ENCODE data around the gene ADARB2. TPM values are rescaled to one million over a fixed set of nuclear protein-coding genes. Genes with fewer than 3 reads are reported as not detected.

ADARB2 gene
- total RNA-seq, 1 donor from 2014 or later = not detected

DNA sequence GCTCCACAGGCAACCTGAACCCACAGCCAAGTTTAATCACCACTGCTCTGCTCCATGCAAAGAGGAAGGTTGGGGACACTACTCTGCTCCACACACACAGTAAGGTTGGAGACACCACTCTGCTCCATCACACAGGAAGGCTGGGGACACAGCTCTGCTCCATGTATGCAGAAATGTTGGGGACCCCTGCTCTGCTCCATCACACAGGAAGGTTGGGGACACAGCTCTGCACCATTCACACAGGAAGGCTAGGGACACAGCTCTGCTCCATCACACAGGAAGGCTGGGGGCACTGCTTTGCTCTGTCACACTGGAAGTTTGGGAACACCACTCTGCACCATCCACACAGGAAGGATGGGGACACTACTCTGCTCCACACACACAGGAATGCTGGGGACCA, 14.8 kb upstream of the ADARB2 start:
- H3K27ac ChIP-seq = no peak overlapping the region
- TF ChIP-seq, protein P1, sequence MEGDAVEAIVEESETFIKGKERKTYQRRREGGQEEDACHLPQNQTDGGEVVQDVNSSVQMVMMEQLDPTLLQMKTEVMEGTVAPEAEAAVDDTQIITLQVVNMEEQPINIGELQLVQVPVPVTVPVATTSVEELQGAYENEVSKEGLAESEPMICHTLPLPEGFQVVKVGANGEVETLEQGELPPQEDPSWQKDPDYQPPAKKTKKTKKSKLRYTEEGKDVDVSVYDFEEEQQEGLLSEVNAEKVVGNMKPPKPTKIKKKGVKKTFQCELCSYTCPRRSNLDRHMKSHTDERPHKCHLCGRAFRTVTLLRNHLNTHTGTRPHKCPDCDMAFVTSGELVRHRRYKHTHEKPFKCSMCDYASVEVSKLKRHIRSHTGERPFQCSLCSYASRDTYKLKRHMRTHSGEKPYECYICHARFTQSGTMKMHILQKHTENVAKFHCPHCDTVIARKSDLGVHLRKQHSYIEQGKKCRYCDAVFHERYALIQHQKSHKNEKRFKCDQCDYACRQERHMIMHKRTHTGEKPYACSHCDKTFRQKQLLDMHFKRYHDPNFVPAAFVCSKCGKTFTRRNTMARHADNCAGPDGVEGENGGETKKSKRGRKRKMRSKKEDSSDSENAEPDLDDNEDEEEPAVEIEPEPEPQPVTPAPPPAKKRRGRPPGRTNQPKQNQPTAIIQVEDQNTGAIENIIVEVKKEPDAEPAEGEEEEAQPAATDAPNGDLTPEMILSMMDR (IDR thresholded peaks at IDR 0.05) = no peak
- intact Hi-C loops (cut with DNase I) = no loop called here

DNA sequence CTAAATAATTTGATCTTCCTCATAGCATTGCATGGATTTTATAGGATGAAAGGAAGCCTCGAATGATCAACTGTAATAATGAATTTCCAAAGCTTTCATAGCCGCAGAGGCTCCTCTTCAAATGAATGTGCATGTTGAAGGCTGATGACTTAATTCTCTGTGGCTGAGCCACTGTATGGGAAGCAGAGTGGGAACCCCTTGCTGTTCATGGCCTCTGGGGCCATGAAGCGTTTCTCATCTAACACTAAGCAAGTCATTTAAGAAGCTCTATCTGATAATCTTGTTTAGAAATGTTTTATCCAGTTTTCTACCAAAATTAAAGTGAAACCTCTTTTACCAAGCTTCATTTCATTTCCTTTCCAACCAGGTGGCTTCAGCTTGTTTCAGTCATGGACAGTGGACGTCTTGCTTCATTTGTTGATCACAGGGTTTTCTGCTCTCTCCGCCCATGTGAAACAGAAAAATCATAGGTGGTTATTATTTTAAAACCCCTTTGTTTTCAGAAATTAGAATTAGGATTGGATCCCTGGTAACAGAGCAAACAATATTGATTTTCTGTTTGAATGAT, 10.3 kb upstream of the ADARB2 start:
- Histone ChIP-seq H3K4me3 (no peak overlapping the region), H3K4me1 (no peaks in the 10 kb centered on the region), H3K9me3 (peaks cover 0 to 16% of the 10 kb centered on the region in 2 donors), H3K27ac (no peak overlapping the region), H3K36me3 (no peaks in the 10 kb centered on the region), H3K27me3 (no peaks in the 10 kb centered on the region)
- DNase-seq (ENCODE audit: low spot score in 2 of 2) = no peak
- intact Hi-C loops (cut with DNase I) = no loop called here
- TF ChIP-seq, protein P1 (IDR thresholded peaks at IDR 0.05) = no peak

More for the DNA sequence above, 14.8 kb upstream of the ADARB2 start:
- no peaks in the 10 kb centered on the region for H3K27me3 ChIP-seq
- H3K4me3 ChIP-seq = no peak overlapping the region
- H3K4me1 ChIP-seq = no peaks in the 10 kb centered on the region
- H3K36me3 ChIP-seq = no peaks in the 10 kb centered on the region
- H3K9me3 ChIP-seq = peaks cover 0 to 16% of the 10 kb centered on the region in 2 donors
- DNase-seq (ENCODE audit: low spot score in 2 of 2) = no peak

DNA sequence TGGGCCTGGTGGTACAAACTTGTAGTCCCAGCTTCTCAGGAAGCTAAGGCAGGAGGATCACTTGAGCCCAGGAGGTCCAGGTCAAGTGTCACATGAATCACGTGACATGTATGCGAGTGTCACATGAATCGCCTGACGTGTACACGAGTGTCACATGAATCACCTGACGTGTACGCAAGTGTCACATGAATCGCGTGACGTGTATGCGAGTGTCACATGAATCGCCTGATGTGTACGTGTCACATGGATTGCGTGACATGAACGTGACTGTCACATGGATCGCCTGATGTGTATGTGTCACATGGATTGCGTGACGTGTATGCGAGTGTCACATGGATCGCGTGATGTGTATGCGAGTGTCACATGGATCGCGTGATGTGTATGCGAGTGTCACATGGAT, 9.5 kb upstream of the ADARB2 start:
- Histone ChIP-seq H3K9me3 (peaks cover 0 to 16% of the 10 kb centered on the region in 2 donors), H3K4me3 (no peak overlapping the region), H3K27ac (no peak overlapping the region), H3K27me3 (no peaks in the 10 kb centered on the region), H3K4me1 (no peaks in the 10 kb centered on the region), H3K36me3 (no peaks in the 10 kb centered on the region)
- TF ChIP-seq, protein P1 (IDR thresholded peaks at IDR 0.05) = no peak
- no peak for DNase-seq (ENCODE audit: low spot score in 2 of 2)
- intact Hi-C loops (cut with DNase I) = no loop called here

DNA sequence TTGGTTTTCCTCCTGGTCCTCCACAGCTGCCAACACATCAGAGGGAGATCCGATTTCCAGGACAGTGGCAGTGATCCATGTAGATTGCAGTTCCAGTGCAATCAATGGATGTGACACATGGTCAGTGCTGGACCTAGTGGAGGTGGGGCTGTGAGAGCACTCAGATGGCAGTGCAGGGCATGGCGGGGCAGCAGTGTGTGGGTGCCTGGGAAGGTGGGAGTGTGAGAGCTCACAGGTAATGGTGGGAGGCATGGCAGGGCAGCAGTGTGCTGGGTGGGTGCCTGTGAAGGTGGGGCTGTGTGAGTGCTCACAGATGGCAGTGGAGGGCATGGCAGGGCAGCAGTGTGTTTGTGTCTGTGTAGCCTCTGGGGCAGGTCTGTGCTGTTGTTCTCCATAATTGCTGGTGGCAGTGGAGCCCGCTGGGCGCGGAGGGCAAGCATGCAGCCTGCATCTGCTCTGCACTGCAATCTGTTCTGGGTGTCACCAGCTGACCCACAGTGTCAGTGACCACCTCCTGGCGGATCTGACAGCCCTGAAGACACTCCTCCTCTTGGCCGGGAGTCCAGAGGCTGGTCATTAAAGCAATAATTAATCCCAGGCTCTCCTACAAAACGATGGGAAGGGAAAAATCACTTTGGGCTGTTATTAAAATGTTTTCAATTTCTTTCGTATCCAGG, 8.6 kb upstream of the ADARB2 start:
- no peak for DNase-seq (ENCODE audit: low spot score in 2 of 2)
- Histone ChIP-seq H3K4me3 (no peak overlapping the region), H3K9me3 (peaks cover 0 to 13% of the 10 kb centered on the region in 2 donors), H3K4me1 (no peaks in the 10 kb centered on the region), H3K27ac (no peak overlapping the region), H3K36me3 (no peaks in the 10 kb centered on the region), H3K27me3 (no peaks in the 10 kb centered on the region)
- intact Hi-C loops (cut with DNase I) = no loop called here
- TF ChIP-seq, protein P1 (IDR thresholded peaks at IDR 0.05) = no peak

DNA sequence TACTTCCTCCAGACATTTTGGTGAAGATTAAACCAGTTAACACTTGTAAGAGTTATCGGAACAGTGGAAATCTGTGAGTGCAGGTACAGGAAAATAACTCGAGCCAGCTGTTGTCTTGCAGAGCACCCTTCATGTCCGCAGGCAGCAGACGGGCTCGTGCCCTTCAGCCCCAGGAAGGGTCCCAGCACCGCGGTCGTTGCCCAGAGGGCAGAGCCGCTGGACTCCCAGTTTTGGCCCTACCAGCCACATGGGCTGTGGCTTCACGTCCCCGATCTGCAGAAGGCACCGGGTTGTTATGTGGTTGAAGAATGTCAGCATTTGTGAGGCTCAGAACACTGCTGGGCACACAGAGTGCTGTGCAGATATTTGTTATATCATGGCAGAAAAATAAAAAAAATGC, 7.2 kb upstream of the ADARB2 start:
- peaks cover 0 to 5% of the 10 kb centered on the region in 2 donors for H3K9me3 ChIP-seq
- H3K4me1 ChIP-seq = no peaks in the 10 kb centered on the region
- no peak for DNase-seq (ENCODE audit: low spot score in 2 of 2)
- intact Hi-C loops (cut with DNase I) = no loop called here
- H3K4me3 ChIP-seq = no peak overlapping the region
- H3K36me3 ChIP-seq = no peaks in the 10 kb centered on the region
- H3K27me3 ChIP-seq = no peaks in the 10 kb centered on the region
- TF ChIP-seq, protein P1 (IDR thresholded peaks at IDR 0.05) = no peak
- H3K27ac ChIP-seq = no peak overlapping the region

All from ascending aorta (tissue), 2 donors.